Measurements from ENCODE around the gene CCNC.

GRCh38 chr6:99560668-99561067 is 7.8 kb downstream of the CCNC start:
- TF ChIP-seq SUZ12 (IDR thresholded peaks at IDR 0.05) (no peak), NFRKB (IDR thresholded peaks at IDR 0.05) (no peak), SP1 (IDR thresholded peaks at IDR 0.05) (no peak), ARNT (IDR thresholded peaks at IDR 0.05) (no peak), PKNOX1 (IDR thresholded peaks at IDR 0.05) (no peak), FOXM1 (IDR thresholded peaks at IDR 0.05; ENCODE audit: borderline replicate concordance) (no peak), FOXA1 (IDR thresholded peaks at IDR 0.05) (no peak)
